Gastroesophageal sphincter (tissue), 4 donors: ENCODE data around the gene RPL36A. TPM values are rescaled to one million over a fixed set of nuclear protein-coding genes. Genes with fewer than 3 reads are reported as not detected.

Source experiments
- ATAC-seq: fragments of 150-250 bp; one replicate; pipeline ENCODE4 v1.9.1; 2016; ENCODE audit warnings: mild to moderate bottlenecking, moderate library complexity
- H3K27ac ChIP-seq, 4 donors: fragments of 200-600 bp; sonication (generic) in 3 of 4; 1 replicate in 3 of 4; 2 replicates in 1 of 4; pipeline ENCODE4 v1.5.1; 2016 to 2019
- H3K27me3 ChIP-seq: fragments of 200-600 bp; sonication (generic); one replicate; pipeline ENCODE4 v1.5.1; 2019
- H3K36me3 ChIP-seq, 2 donors: fragments of 200-600 bp; sonication (generic); one replicate each; pipeline ENCODE4 v1.5.1; 2019; ENCODE audit warnings: control low read depth in 1 of 2
- H3K4me1 ChIP-seq, 3 donors: fragments of 200-600 bp; sonication (generic); 1 replicate in 2 of 3; 2 replicates in 1 of 3; pipeline ENCODE4 v1.5.1; 2016 to 2019; ENCODE audit warnings: control low read depth in 2 of 3
- H3K4me3 ChIP-seq, 2 donors: fragments of 200-600 bp; sonication (generic); one replicate each; pipeline ENCODE4 v1.5.1; 2019; ENCODE audit warnings: mild to moderate bottlenecking in 1 of 2, moderate library complexity in 1 of 2
- H3K9me3 ChIP-seq, 3 donors: fragments of 200-600 bp; sonication (generic); one replicate each; pipeline ENCODE4 v1.5.1; 2017 to 2019; ENCODE audit warnings: control low read depth in 2 of 3
- EP300 ChIP-seq: sonication (generic); formaldehyde crosslinking; IDR thresholded peaks from one replicate; pipeline ENCODE4 v1.6.1; 2017; ENCODE audit warnings: antibody characterized with exemption, mild to moderate bottlenecking
- POLR2A ChIP-seq, 2 donors: fragments of 450-650 bp; IDR thresholded peaks; one replicate each; pipeline ENCODE4 v1.6.1; 2017; ENCODE audit warnings: antibody characterized with exemption in 2 of 2, mild to moderate bottlenecking in 2 of 2, moderate library complexity in 1 of 2
- POLR2AphosphoS5 ChIP-seq: sonication (generic); formaldehyde crosslinking; IDR thresholded peaks from one replicate; pipeline ENCODE4 v1.6.1; 2017; ENCODE audit warnings: antibody characterized with exemption
- WGBS, 2 donors: methylation state at CpG; one replicate each; pipeline ENCODE4 v1.1.5; 2018; ENCODE audit warnings: low coverage in 1 of 2; 5-methylcytosine and 5-hydroxymethylcytosine counted together
- total RNA-seq, 4 donors: library from RNA; depleted of rRNA; stranded (reverse); fragments of >200 nt; gene quantifications; one replicate each; pipeline ENCODE4 v1.1.0, GENCODE V29; 2016
- TF ChIP-seq, protein P1 (sequence below), 4 experiments: fragments of 200-600 bp in 2 of 4; fragments of 450-650 bp in 2 of 4; sonication (generic) in 1 of 4; IDR thresholded peaks; one replicate each; pipeline ENCODE4 v1.5.1; 2017 to 2019; ENCODE audit warnings: antibody characterized with exemption in 4 of 4, mild to moderate bottlenecking in 2 of 4, moderate library complexity in 2 of 4

Gene RPL36A
- total RNA-seq, 4 donors from 2014 or later: 629 to 1,573 (median 1,208) TPM

DNA sequence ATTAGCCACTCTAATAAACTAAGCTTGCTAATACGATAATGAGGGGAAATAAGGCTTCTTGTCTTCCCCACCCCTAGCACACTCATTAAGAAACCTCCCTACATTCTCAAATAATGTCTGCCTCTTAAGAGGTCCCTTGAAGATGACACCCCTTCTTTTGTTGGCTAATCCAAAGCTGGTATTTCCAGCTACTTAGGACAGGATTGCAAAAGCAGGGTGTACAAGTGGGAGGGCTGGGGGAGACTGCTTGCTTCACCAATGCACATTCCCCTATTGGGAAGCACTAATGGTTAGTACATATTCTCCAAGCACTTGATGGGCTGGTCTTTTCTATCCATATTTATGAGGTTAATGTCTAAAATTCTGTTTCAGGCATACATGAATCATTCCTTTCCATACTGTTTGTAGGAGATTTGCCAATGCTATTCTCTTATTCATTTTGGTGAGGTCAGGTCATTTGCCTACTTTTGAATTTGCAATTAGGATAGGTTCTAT is 25.5 kb upstream of the RPL36A start:
- ATAC-seq: no peak
- H3K4me1 ChIP-seq: no peaks in the 10 kb centered on the region
- H3K27ac ChIP-seq: no peak overlapping the region
- no peaks in the 10 kb centered on the region for H3K36me3 ChIP-seq
- no peak for TF ChIP-seq POLR2AphosphoS5
- no peak for TF ChIP-seq POLR2A (IDR thresholded peaks at IDR 0.05)
- TF ChIP-seq, protein P1, sequence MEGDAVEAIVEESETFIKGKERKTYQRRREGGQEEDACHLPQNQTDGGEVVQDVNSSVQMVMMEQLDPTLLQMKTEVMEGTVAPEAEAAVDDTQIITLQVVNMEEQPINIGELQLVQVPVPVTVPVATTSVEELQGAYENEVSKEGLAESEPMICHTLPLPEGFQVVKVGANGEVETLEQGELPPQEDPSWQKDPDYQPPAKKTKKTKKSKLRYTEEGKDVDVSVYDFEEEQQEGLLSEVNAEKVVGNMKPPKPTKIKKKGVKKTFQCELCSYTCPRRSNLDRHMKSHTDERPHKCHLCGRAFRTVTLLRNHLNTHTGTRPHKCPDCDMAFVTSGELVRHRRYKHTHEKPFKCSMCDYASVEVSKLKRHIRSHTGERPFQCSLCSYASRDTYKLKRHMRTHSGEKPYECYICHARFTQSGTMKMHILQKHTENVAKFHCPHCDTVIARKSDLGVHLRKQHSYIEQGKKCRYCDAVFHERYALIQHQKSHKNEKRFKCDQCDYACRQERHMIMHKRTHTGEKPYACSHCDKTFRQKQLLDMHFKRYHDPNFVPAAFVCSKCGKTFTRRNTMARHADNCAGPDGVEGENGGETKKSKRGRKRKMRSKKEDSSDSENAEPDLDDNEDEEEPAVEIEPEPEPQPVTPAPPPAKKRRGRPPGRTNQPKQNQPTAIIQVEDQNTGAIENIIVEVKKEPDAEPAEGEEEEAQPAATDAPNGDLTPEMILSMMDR (IDR thresholded peaks at IDR 0.05): no peak
- TF ChIP-seq EP300: no peak
- no peak overlapping the region for H3K4me3 ChIP-seq
- no CpG with 5 or more reads among the region's 1 CpG for WGBS, 2 donors
- H3K27me3 ChIP-seq: no peaks in the 10 kb centered on the region
- no peaks in the 10 kb centered on the region for H3K9me3 ChIP-seq

DNA sequence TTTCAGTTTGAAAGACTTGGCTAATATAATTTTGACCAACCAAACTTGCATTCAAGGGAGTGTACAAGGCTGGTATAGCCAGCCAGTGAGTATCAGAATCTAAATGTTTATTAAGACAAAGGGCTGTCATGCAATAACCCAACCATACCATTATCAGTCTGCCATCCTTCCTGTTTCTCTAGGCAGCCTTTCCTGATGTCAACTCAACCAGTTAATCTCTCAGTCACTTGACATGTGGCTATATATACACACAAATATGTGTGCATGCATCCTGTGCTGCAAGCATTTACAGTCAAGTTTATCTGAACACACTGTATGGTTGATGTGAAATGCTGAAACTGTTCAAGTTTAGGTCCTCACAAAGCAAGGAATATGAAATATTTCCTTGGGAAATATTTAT is 22.0 kb upstream of the RPL36A start:
- H3K27me3 ChIP-seq: no peaks in the 10 kb centered on the region
- H3K4me1 ChIP-seq: no peaks in the 10 kb centered on the region
- H3K27ac ChIP-seq: no peak overlapping the region
- TF ChIP-seq POLR2A (IDR thresholded peaks at IDR 0.05) (no peak), POLR2AphosphoS5 (no peak), EP300 (no peak)
- TF ChIP-seq, protein P1 (IDR thresholded peaks at IDR 0.05): no peak
- H3K4me3 ChIP-seq: no peak overlapping the region
- H3K36me3 ChIP-seq: no peaks in the 10 kb centered on the region
- ATAC-seq: no peak
- H3K9me3 ChIP-seq: no peaks in the 10 kb centered on the region

DNA sequence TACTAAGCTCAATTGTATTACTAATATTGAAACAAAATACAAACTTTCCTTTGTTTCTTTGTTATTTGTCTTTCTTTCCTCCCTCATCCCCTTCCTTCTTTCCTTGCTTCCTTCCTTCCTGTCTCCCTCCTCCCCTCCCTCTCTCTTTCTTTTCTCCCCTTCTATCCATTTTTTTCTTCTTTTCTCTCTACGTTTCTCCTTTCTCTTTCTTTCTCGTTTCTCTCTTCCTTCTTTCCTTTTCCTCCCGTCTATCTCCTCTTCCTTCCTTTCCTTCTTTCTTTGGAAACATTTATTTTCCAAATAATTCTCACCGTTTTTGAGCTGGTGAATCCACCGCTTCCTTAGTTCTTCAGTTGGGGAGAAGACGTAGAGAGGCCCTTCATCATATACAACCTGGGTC is 21.1 kb upstream of the RPL36A start:
- WGBS, 2 donors: 37 to 64% methylated on average over 2 to 6 of the region's 6 CpGs
- H3K4me1 ChIP-seq: no peaks in the 10 kb centered on the region
- H3K9me3 ChIP-seq: no peaks in the 10 kb centered on the region
- no peak for ATAC-seq
- no peaks in the 10 kb centered on the region for H3K36me3 ChIP-seq
- no peaks in the 10 kb centered on the region for H3K27me3 ChIP-seq
- H3K27ac ChIP-seq: no peak overlapping the region
- TF ChIP-seq POLR2A (IDR thresholded peaks at IDR 0.05): no peak
- no peak overlapping the region for H3K4me3 ChIP-seq

DNA sequence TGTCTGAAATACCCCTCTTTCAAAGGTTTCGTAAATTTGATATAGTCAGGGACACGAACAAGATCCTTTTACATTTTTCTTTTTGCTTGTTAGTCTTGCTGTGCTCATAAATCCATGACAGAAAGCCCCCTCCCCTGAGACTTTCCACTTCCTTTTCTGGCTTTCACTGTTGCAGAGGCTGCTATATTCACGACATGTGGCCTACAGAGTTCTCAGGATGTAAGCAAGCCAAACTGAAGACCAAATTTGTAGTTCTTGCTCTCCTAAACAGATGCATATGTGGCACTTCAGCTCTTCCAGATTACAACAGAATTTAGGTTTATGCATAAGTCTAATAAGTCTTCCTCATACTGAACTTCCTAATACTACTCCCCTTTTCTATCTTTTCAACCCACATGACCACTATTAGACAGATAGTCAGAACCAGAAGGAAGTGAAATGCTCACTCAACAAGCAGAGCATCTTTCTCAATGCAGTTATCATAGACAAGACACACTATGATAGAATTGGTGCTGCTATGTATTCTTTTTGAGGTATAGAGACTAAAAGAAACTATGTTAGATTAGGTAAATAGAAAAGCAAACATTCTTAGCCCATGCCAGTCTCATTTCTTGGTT is 19.8 kb upstream of the RPL36A start:
- H3K27me3 ChIP-seq: no peaks in the 10 kb centered on the region
- H3K4me3 ChIP-seq: no peak overlapping the region
- H3K9me3 ChIP-seq: no peaks in the 10 kb centered on the region
- H3K4me1 ChIP-seq: no peaks in the 10 kb centered on the region
- 50 to 61% methylated on average over 3 of the region's 3 CpGs for WGBS, 2 donors
- H3K36me3 ChIP-seq: no peaks in the 10 kb centered on the region
- TF ChIP-seq, protein P1 (IDR thresholded peaks at IDR 0.05): no peak
- TF ChIP-seq POLR2AphosphoS5 (no peak), POLR2A (IDR thresholded peaks at IDR 0.05) (no peak), EP300 (no peak)
- no peak overlapping the region for H3K27ac ChIP-seq
- ATAC-seq: no peak

DNA sequence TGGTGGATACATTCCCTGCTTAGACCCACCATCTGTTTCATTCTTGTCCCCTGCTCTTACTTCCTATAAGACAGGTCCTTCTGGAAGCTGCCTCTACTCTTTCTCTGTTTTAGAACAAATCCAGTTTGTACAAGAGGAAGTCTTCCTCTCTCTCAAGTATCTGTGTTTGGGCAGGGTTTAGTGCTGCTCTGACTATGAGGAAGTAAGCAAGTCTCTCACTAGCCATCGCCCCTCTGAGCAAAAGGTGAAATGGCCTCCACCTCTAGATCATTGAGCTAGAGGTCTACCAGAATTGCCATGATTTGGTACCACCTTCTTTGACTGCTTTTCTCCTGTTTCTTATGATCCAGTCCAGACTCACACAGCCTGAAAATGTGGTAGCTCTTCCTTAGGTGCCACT is 13.3 kb upstream of the RPL36A start:
- no peaks in the 10 kb centered on the region for H3K9me3 ChIP-seq
- no peaks in the 10 kb centered on the region for H3K36me3 ChIP-seq
- H3K27ac ChIP-seq: no peak overlapping the region
- no peaks in the 10 kb centered on the region for H3K27me3 ChIP-seq
- TF ChIP-seq EP300: no peak
- TF ChIP-seq POLR2AphosphoS5: no peak
- TF ChIP-seq POLR2A (IDR thresholded peaks at IDR 0.05): no peak
- TF ChIP-seq, protein P1 (IDR thresholded peaks at IDR 0.05): no peak
- no peaks in the 10 kb centered on the region for H3K4me1 ChIP-seq
- 57% methylated on average over 1 of the region's 1 CpG; no CpG with 5 or more reads in 1 of the 2 donors for WGBS, 2 donors
- no peak for ATAC-seq
- no peak overlapping the region for H3K4me3 ChIP-seq
